Ecto neural progenitor cell (in vitro differentiated cells): ENCODE measurements around the gene SLIT1.
A peak's percentile ranks its signal among the peaks of the same experiment; 100 is the strongest.

Source experiments
- DNase-seq: peaks from one replicate; pipeline ENCODE4 v3.0.0-alpha.2; 2018; ENCODE audit warnings: low spot score

SLIT1 gene

GRCh38 chr10:97185326-97186058, at the start of gene SLIT1:
TSS of gene SLIT1 (minus strand) at chr10:97185959. CDS start at chr10:97185674, 285 bp downstream.
- peak; percentile 72 for DNase-seq

GRCh38 chr10:97235353-97235752, 49.6 kb upstream of the SLIT1 start:
- no peak for DNase-seq

GRCh38 chr10:97234400-97234799, 48.6 kb upstream of the SLIT1 start:
- no peak for DNase-seq

DNA sequence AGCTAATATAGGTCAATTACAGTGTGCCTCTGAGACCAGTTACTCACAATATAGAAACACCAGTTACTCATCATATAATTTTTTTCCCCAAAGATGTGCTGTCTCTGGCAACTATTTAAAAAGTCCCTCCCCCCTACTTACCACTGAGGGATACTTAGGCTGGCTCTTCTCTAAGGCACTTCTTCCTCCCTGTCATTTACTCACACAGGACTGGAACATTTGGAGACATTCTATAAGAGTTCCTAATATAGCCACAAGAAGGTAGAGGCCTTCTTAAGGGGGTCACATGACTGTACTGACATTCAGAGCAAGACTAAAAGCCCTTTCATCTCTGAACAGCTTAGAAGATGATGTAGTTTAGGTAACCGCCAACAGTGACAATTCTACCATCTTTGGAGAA, 44.4 kb upstream of the SLIT1 start:
- no peak for DNase-seq

DNA sequence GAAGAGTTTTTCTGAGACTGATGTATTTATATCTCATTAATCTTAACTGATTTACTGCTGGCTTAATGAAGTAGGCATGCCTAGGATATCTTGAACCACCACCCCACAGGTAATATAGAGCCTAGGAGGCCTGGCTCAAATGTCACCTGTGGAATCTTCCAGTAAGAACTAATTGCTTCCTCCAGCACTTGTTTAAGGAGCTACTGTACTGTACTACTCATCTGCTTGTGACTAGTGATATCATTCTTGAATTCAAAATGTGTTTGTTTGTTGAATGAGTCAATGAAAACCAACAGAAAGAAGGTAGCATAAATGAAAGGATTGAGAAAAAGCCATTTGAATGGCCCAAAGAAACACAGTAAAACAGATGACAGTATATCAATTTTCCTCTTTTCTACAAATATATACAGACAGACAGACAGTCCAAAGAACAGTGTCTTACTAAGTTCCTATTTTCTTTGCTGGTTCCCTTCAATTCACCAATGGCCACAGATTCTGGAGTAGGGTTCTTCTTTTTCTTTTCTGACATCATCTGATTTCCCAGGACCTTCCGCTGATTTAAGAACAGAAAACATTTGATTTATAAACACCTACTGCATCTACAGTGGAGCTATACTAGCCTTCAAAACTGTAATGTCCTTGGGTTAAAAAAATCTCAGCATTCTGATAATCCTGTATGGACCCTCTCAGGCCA, 43.7 kb upstream of the SLIT1 start:
- DNase-seq: no peak

DNA sequence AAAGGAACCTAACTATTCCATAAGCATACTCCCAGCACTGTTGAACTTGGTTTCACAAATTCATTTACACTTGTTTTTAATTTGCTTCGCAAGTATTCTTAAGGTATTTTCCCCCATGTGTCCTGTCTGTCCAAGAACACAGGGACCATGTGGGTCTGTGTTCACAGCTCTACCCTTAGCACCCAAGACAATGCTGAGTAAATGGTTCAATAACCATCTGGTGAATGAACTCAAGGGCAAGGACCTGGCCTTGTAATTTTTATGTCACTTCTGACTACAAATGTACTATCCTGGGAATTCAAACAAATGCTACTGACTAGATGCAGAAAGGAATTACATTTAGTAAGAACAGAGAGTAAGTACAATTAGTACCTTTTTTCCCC, 43.0 kb upstream of the SLIT1 start:
- no peak for DNase-seq

- DNase-seq: no peak
These were observed 42.5 kb upstream of the SLIT1 start for GRCh38 chr10:97228130-97228774.

- DNase-seq: no peak
These were observed 40.6 kb upstream of the SLIT1 start for GRCh38 chr10:97226398-97226797.

DNA sequence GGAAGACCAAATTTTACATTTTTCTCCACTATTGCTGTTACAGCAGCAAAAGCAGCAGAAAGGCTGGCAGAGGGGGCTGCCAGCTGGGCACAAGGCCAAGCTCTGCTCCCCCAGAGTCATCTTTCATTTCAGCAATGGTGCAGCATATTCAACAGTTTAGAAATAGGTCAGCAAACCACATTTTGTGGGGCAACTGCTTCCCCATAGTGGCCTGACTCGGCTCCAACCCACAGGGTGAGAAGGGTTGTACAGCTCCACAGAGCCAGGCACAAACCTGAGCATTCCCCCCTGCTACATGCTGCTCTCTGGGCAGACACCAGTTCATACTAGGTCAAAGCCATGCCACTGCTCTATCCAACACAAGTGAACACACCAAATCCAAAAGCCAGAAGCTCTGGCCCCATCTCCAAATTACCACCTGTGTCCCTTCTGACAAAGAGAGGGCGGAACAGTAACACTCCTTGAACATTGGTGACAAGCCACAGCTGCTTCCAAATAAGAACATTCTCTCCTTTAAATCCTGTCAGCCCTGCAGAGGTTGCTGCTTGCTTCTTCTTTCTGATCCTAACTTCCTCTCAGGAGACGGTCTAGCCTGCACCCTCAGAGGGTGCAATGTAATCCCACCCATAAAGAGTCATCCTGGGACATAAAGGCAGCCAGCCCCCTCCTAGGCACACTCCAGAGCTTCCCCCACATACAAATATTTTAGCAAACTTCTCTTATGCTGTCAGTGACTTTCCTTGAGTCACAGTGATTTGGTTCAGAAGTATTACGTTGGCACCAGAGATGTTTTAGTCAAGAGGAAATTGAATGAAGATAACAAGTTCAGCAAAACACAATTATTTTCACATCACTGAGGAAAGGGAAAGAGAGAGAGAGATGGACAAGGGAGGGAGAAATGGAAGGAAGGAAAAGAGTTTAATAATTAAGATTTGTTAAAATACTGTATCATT, 39.0 kb upstream of the SLIT1 start:
- no peak for DNase-seq

DNA sequence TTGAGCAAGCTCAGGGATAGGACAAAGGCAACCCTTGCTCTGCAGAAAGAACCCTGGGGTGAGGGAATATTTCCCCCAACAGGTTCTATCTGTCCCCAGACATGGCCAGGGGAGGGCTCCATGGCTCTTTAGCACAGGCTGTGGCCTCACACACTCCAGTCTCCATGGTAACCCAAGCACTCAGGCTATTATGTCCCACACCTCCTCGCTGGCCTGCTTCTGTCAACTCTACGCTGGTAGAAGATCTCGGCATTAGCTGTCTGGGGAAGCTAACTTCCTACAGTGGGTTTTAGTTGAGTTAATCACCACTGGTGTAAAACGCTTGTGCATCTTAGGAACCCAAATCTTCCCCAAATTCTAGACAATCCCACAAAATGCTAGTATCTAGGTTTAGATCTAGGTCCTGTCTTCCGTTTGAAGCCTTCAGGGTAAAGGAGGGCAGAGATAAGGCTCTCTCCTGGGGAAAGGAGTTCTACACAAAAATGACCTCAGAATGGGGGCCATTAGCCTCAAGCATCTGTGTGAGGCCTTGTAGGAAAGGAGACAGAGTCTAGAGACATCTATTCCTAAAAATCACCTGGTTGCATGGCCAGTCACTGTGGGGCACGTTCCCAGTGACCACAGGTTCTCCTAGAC, 36.7 kb upstream of the SLIT1 start:
- peak; percentile 74 for DNase-seq

GRCh38 chr10:97220355-97220754, 34.6 kb upstream of the SLIT1 start:
- DNase-seq: no peak

DNA sequence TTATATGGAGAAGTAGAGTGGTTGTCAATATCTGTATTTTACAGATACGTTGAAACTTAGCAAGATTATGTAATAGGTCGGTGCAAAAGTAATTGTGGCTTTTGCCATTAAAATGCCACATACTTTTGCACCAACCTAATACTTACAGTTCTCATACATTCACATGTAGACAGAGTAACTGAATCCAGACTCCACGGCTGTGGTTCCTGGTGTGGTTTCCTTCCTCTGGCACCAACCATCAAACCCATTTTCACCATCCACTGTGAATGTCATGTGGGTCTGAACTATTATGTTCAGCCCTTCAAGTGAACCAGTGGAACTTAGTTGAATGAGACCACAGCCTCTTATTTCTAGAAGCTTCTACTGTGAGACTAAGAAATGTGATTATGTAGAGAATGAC, 31.5 kb upstream of the SLIT1 start:
- DNase-seq: no peak

GRCh38 chr10:97215619-97216260, 30.0 kb upstream of the SLIT1 start:
- no peak for DNase-seq

- no peak for DNase-seq
These were observed 27.7 kb upstream of the SLIT1 start for GRCh38 chr10:97213431-97213830.

- DNase-seq: no peak
These were observed 25.5 kb upstream of the SLIT1 start for GRCh38 chr10:97211229-97211628.

- DNase-seq: peak; percentile 84
These were observed 24.8 kb upstream of the SLIT1 start for GRCh38 chr10:97210543-97210960.

GRCh38 chr10:97207756-97208346, 22.1 kb upstream of the SLIT1 start:
- peak; percentile 38 for DNase-seq

DNA sequence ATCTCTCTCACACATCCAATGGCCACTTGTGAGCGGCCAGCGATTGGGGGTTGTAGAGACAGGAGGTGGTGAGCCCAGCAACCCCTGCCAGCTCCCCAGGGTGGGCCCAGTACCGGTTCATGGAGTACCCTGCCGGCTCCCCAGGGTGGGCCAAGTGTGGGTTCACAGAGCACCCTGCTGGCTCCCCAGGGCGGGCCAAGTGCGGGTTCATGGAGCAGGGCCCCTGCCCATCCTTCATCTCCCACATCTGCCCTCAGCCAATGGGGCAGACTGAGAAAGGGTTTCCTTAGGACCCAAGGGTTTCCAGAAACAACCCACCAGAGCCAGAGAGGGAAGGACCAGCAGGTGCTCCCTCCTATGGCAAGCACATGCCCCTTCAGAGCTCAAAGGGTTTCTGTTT, 21.4 kb upstream of the SLIT1 start:
- peak; percentile 14 for DNase-seq

DNA sequence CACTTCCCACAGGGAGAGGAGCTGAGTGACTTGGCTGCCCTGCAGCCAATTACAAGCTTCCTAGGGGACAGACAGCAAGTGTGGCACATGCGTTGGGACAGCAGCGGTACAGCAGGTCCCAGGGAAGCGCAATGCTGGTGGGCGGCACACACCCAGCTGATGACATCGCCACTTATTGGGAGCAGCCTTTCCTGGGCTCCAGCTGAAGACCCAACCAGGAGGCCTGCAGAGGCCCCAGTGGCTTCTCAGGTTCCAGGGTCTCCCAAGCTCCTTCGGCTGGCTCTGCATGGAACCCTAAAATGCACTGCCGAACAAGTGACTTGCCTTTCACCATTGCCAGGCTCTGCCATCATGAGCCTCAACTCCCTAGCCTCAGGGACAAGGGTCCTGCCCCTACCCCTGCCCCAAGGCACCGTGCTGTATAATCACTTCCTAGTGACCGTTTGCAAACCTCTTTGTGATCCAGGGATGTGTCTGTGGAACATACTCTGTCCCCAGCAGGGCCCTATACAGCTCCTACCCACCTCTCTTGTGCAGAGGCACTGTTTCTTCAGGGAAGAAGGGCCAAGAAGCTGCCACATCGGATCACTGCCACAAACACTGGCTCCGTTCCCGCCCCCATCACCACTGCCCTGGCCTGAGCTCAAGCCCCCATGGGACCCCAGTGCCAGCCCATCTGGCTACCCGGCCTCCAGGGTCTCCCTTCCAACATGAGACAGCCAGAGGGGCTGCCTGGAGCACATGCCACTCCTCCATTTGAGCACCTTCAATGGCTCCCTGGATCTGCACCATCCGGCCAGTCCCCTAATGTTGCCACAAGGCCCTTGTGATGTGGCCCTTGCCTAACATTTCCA, 19.3 kb upstream of the SLIT1 start:
- DNase-seq: no peak

DNA sequence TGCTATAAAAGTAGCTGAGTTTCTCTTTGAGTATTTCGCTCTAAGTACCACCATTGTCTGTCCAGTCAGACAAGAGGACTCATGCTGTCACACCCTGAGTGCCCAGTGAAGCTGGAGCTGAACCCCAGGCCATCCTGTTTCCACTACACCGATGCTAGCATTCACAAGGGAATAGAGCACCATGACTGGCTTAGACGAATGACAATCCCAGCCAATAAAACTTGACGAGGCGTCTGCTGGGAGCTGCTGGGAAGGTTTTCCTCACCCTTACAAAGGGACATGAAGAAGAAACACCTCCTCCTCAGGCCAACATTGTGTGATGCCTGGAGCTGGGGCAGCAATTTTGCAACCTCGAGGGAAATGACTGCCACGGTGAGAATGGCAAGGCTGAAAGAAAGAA, 17.5 kb upstream of the SLIT1 start:
- DNase-seq: no peak
